Lower leg skin (tissue), 3 donors: ENCODE data around the gene LAMC3.

Experiments used
- POLR2A ChIP-seq, 2 donors: fragments of 450-650 bp; IDR thresholded peaks; one replicate each; pipeline ENCODE4 v1.6.1; 2016 to 2017; ENCODE audit warnings: antibody characterized with exemption in 2 of 2, mild to moderate bottlenecking in 1 of 2, moderate library complexity in 1 of 2
- TF ChIP-seq, protein P1 (sequence below), 3 donors: fragments of 450-650 bp; IDR thresholded peaks; one replicate each; pipeline ENCODE4 v1.5.1; 2016; ENCODE audit warnings: antibody characterized with exemption in 3 of 3, mild to moderate bottlenecking in 3 of 3, moderate library complexity in 2 of 3

- TF ChIP-seq POLR2A (IDR thresholded peaks at IDR 0.05) = no peak
- TF ChIP-seq, protein P1, sequence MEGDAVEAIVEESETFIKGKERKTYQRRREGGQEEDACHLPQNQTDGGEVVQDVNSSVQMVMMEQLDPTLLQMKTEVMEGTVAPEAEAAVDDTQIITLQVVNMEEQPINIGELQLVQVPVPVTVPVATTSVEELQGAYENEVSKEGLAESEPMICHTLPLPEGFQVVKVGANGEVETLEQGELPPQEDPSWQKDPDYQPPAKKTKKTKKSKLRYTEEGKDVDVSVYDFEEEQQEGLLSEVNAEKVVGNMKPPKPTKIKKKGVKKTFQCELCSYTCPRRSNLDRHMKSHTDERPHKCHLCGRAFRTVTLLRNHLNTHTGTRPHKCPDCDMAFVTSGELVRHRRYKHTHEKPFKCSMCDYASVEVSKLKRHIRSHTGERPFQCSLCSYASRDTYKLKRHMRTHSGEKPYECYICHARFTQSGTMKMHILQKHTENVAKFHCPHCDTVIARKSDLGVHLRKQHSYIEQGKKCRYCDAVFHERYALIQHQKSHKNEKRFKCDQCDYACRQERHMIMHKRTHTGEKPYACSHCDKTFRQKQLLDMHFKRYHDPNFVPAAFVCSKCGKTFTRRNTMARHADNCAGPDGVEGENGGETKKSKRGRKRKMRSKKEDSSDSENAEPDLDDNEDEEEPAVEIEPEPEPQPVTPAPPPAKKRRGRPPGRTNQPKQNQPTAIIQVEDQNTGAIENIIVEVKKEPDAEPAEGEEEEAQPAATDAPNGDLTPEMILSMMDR (IDR thresholded peaks at IDR 0.05) = no peak
Measured at GRCh38 chr9:130989891-130990290, 19.1 kb upstream of the LAMC3 start.
